ENCODE measurements around the gene SLC16A9. TPM values are rescaled to one million over a fixed set of nuclear protein-coding genes. Genes with fewer than 3 reads are reported as not detected.
"Not testable (repeated sequence)": the region's sequence is repeated elsewhere in the genome, so short reads cannot be mapped to it uniquely, and the experiment has no call there.

SLC16A9 gene, protein sequence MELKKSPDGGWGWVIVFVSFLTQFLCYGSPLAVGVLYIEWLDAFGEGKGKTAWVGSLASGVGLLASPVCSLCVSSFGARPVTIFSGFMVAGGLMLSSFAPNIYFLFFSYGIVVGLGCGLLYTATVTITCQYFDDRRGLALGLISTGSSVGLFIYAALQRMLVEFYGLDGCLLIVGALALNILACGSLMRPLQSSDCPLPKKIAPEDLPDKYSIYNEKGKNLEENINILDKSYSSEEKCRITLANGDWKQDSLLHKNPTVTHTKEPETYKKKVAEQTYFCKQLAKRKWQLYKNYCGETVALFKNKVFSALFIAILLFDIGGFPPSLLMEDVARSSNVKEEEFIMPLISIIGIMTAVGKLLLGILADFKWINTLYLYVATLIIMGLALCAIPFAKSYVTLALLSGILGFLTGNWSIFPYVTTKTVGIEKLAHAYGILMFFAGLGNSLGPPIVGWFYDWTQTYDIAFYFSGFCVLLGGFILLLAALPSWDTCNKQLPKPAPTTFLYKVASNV
- total RNA-seq: 1.5 and 4.6 TPM in 2 replicates

DNA sequence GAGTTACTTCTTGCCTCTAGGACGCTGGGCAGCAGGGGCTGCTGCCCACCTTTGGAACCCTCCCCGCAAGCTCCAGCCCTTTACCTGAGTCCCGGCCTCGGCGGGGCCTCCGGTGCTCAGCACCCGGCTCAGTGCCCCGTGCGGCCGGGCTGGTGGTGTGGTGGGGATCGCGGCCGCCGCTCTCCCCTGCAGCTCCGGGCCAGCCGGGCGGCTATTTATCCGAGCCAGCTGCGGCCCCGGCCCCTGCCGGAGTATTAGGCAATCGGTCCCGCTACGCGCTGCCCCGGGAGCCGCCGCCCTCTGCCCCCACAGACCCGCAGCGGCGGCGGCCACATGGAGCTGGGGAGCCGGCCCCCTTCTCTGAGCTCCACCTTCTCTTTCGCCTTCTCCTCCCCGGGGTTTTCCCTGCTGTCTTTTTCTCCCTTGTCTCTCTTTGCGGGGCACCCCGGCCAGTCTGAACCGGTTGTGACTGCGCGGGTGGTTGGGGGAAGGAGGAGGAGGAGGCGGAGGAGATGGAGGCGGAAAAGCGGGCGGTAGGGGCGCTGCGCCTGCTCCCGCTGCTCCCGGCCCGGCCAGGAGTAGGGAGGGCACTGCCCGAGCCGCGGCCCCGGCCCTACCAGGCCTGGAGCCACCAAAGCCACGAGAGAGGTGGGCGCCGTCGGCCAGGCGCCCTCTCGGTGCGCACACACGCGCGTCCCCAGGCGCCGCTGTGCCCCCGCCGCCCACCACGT, at the start of gene SLC16A9:
Gene SLC16A9 (minus strand): TSS at position 456 of the 731 bp plus-strand sequence. CDS start 25,559 bp downstream, outside the sequence.
- DNase-seq (ENCODE audit: extremely low read depth, low read depth, low spot score): no peak

DNA sequence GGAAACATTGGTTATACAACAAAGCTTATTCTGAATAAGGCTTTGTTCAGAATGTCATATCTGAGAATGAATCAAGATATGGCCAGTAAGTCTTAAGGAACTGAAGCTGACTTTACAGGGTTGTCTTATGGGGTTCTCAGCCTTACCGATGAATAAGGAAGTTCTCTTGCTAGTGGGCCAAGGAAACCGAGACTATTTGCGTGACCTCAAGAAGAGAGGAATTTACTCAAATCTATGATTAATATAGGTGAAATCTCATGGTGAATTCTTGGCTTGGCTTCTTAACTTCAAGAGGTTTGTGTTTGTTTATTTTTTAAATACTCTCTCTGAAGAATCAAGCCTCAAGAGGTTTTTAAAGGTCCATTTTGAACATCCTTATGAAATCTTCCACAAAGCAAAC, 48.3 kb upstream of the SLC16A9 start:
- no peak for DNase-seq (ENCODE audit: extremely low read depth, low read depth, low spot score)

DNA sequence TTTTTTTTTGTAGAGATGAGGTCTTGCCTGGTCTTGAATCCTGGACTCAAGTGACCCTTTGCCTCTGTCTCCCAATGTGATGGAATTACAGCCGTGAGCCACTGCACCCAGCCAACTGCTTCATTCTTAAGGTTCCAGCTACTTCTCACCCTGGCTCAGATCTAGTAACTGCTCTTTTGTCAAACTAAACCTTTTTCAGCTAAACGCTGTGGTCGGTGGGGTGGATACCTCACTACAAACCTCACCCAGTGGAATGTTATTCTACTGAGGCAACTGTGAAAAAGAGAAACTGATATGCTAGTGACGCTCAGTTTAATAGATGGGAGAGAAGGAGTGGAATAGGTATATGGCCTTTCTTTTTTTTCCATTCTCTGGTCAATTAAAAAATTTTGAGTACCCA, 45.3 kb upstream of the SLC16A9 start:
- no peak for DNase-seq (ENCODE audit: extremely low read depth, low read depth, low spot score)

DNA sequence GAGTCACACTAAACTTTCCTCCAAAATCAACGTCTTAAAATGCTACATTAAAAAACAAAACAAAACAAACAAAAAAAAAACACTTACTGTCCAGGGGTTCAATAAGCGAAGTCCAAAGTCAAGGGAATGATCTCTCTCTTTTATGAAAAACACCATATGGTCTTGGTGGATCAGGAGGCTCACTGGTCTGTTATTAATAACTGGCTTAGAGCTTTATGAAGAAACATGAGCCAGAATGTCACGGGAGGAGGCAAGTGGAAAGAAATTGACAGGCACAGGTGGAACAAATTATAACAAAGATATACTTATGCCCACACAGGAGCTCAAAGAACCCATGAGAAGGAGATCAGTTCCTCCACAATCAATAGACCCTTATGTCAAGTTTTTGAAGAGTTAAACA, 43.6 kb upstream of the SLC16A9 start, which contains the start of gene MRLN:
Gene MRLN (minus strand): TSS at position 189 of the 400 bp plus-strand sequence.
- no peak for DNase-seq (ENCODE audit: extremely low read depth, low read depth, low spot score)

DNA sequence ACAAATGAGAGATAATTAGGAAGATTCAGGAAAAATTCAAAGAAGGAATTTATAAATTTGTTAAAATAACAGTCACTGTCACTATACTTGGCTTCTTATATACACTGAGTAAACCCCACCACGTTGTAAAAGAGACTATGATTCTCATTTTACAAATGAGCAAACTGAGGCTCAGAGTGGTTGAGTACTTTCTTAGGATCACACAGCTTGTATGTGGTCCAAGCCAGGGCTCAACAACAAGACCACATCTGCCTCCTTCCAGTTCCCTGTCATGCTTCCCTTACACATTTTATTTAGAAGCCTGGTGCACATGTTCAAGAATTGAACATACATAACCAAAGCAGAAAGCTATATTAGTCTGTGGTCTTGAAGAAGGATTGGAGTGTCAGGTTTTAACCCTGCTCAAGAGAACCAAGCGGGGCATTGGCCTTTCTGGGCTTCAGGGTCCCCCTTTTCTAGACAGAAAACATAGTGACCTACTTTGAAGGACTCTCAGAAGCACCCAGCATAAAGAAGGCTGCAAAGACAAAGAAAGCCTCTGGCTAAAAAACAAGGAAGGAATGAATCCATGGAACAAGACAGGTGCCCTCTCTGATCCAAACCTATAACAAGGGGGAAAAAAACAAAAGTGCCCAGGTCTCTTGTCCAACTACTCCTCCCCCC, 42.8 kb upstream of the SLC16A9 start:
- no peak for DNase-seq (ENCODE audit: extremely low read depth, low read depth, low spot score)

DNA sequence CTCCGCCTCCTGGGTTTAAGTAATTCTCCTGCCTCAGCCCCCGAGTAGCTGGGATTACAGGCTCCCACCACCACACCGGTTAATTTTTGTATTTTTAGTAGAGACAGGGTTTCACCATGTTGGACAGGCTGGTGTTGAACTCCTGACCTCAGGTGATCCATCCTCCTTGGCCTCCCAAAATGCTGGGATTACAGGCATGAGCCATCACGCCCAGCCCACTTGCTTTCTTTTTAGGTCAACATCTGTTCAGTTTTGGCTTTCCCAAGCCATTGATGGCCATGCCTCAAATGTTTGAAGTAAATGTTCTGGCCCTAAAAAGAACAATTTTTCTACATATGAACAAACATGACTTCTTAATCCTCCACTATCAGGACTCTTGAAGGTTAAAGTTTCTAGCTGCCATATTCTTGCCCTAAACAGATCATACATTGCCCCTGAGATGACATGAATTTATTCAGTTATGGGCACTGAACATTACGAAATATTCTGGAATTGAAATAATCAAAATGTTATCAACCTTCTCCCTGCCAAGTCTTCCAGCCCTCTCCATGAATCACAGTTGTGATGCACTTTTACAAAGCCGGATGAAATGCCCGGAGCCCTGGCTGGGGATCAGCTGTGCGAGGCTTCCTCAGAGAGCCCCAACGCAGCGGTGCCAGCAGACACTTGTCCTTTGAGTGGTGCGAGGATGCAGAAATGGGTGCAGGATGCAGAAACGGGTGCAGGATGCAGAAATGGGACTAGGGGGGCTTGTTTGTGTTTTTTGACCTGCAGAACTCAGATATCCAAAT, 40.7 kb upstream of the SLC16A9 start:
- no peak for DNase-seq (ENCODE audit: extremely low read depth, low read depth, low spot score)

DNA sequence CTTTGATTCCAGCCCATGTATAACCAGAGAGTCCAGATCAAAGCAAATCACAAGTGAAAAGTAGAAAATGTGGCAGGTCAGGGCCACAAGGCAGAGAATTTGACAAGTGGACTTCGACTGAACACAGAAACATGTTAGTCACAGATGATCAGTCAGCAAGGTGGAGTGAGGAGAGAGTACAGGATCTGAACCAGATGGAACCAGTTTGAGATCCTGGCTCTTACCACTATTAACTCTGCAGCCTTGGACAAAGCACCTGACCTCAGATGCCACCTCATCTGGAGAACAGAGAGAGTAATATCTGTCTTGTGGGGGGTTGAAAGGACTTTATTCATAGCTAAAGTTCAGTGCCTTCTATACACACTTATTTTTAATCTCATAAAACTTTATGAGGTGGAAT, 39.2 kb upstream of the SLC16A9 start:
- no peak for DNase-seq (ENCODE audit: extremely low read depth, low read depth, low spot score)

DNA sequence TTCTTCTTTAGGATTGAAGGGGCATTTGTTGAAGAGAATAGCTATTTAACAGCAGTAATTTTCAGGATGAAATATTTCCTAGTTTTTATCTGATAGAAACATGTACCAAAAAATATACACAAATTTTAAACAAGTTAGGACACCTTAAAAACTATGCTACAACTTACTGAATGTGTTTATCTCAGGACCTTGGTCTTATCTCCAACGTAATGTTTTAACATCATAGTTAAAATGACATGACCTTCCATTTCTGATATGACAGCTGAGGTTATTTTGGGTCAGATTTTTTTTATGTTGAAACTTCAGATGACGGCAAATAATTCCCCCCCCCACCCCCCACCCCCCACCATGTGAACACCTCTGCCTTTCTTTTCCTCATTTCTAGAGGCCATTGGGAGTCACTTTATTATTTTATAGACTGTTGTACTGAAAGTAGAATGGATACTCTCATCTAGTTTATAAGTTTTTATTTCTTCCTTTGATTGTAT, 35.6 kb upstream of the SLC16A9 start:
- DNase-seq (ENCODE audit: extremely low read depth, low read depth, low spot score): no peak

DNA sequence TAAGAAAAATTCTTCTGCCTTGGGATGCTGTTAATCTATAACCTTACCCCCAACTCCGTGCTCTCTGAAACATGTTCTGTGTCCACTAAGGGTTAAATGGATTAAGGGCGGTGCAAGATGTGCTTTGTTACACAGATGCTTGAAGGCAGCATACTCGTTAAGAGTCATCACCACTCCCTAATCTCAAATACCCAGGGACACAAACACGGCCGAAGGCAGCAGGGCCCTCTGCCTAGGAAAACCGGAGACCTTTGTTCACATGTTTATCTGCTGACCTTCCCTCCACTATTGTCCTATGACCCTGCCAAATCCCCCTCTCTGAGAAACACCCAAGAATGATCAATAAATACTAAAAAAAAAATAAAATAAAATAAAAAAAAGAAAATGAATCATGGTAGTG, 35.1 kb upstream of the SLC16A9 start:
- not testable (repeated sequence) for DNase-seq (ENCODE audit: extremely low read depth, low read depth, low spot score)

DNA sequence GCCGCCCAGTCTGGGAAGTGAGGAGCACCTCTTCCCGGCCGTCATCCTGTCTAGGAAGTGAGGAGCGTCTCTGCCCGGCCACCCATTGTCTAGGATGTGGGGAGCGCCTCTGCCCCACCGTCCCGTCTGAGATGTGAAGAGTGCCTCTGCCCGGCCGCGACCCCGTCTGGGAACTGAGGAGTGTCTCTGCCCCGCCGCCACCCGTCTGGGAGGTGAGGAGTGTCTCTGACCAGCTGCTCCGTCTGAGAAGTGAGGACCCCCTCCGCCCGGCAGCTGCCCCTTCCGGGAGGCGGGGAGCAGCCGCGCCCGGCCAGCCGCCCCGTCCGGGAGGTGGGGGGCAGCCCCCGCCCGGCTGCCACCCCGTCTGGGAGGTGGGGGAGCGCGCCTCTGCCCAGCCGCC, 34.5 kb upstream of the SLC16A9 start:
- not testable (repeated sequence) for DNase-seq (ENCODE audit: extremely low read depth, low read depth, low spot score)

DNA sequence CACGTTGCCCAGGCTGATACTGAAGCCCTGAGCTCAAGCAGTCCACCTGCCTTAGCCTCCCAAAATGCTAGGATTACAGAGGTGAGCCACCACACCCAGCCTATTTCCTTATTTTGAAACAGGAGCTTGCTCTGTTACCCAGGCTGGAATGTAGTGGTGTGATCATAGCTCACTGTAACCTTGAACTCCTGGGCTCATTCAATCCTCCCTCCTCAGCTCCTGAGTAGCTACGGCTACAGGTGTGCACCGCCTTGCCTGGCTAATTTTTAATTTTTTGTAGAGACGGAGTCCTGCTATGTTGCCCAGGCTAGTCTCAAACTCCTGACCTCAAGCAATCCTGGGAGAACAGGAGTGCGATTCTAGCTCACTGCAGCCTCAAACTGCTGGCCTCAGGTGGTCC, 31.9 kb upstream of the SLC16A9 start:
- no peak for DNase-seq (ENCODE audit: extremely low read depth, low read depth, low spot score)

DNA sequence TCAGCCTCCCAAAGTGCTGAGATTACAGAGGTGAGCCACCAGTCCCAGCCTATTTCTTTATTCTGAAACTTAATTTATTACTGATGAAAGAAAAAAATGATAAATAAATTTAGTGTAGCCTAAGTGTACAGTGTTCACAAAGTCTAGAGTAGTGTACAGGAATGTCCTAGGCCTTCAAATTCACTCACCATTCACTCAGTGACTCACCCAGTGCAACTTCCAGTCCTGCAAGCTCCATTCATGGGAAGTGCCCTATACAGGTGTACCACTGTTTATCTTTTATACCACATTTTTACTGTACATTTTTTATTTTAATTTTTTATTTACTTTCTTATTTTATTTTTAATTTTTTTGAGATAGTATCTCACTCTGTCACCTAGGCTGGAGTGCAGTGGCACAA, 31.4 kb upstream of the SLC16A9 start:
- no peak for DNase-seq (ENCODE audit: extremely low read depth, low read depth, low spot score)

DNA sequence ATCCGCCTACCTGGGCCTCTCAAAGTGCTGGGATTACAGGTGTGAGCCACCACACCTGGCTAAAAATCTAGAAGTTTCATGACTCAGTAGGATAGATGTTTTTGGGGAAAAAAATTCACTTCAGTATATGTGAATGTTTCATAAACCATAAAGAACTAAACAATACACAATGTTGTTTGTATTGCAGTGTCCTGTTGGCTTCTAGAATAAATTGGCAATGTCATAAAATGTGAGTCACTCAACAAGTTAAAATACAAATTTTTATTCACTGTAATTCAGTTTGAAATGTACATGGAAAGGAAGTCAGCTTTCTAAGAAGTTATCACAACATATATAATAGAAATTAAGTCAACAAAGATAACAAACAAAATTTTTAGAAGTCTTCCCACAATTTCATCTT, 27.1 kb upstream of the SLC16A9 start:
- DNase-seq (ENCODE audit: extremely low read depth, low read depth, low spot score): no peak

DNA sequence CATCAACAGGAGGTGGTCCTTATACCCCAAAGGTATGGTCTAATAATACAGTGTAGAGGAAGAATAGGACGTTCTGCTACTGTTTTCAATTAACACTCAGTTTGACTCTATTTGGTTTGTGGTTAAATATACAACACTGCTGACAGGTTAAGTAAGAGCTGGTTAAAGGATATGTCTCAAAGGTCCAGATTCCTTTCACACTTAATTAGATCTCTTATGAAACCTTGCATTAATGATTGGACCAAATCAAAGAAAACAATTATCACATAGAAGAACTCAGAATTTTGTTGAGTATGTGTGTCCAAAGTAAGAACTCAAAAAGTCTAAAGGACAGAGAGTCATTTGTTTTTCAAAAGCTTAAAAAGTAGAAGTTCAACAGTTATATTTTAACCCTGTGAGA, 25.6 kb upstream of the SLC16A9 start:
- DNase-seq (ENCODE audit: extremely low read depth, low read depth, low spot score): no peak

DNA sequence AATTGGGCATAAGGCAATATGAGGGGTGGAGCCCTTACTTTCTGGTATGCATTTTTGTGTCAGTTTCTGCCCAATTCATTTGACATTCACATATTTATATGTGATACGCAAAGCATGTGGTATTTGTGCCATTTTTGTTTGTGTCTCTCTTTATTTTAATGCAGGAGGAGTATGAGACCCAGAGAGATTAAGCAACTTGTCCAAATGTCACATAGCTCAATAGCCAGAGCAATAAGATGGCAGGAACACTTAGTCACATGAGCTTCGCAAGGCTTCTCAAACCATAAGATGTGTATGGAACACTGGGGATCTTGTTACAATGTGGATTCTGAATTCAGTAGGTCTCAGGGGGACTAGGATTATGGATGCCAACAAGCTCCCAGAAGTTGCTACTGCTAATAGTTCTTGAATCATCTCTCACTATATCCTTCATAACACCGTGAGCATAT, 24.4 kb upstream of the SLC16A9 start:
- no peak for DNase-seq (ENCODE audit: extremely low read depth, low read depth, low spot score)

DNA sequence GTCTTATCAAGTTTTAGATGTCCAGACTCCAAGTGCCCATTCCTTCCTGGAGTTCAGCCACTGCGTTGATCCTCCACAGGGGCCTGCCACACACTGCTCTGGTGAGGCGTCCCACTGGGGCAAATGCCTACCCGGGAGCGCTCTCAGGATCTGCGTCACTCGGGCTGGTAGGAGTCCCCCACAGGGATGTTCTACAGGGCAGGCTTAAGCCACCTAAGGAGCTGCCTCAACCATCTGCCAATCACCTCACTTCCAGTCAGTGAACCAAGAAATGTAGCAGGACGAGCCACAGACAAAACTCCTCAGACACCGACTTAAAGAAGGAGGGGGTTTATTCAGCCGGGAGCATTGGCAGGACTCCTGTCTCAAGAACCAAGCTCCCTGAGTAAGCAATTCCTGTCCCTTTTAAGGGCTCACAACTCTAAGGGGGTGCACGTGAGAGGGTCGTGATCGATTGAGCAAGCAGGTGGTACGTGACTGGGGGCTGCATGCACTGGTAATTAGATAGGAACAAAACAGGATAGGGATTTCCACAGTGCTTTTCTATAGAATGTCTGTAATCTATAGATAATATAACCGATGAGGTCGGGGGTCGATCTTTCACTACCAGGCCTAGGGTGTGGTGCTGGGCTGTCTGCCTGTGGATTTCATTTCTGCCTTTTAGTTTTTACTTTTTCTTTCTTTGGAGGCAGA, 23.8 kb upstream of the SLC16A9 start:
- not testable (repeated sequence) for DNase-seq (ENCODE audit: extremely low read depth, low read depth, low spot score)

DNA sequence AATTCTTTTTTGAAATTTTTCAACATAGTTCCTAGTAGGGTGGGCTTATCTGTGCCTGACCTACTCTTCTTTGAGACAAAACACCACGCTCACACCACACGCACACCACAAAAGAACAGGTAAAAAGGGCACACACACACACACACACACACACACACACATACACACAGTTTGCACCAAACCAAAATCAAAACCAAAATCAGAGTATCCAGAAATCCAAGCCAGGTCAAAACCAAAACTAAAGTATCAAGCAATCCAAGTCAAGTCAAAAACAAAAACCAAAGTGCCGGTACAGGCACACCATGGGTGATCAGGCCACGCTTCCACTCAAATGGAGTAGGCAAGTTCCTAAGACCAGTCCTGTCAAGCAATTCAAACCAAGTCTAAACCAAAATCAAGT, 23.2 kb upstream of the SLC16A9 start:
- not testable (repeated sequence) for DNase-seq (ENCODE audit: extremely low read depth, low read depth, low spot score)

DNA sequence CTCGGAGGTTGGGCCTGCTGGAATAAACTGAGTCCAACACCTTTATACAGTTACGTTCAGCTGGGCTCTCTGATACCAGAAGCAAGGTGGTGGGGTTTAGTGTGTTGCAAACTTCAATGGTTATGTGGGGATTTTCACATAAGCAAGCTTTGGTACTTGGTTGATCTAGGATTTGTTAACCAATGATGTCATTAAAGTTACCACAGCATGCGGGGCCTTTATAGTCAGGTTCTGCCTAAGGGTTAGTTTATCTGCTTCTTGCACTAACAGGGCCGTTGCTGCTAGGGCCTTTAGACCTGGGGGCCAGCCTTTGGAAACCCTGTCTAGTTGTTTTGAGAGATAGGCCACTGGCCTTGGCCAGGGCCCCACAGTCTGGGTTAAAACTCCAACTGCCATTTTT, 19.5 kb upstream of the SLC16A9 start:
- not testable (repeated sequence) for DNase-seq (ENCODE audit: extremely low read depth, low read depth, low spot score)

DNA sequence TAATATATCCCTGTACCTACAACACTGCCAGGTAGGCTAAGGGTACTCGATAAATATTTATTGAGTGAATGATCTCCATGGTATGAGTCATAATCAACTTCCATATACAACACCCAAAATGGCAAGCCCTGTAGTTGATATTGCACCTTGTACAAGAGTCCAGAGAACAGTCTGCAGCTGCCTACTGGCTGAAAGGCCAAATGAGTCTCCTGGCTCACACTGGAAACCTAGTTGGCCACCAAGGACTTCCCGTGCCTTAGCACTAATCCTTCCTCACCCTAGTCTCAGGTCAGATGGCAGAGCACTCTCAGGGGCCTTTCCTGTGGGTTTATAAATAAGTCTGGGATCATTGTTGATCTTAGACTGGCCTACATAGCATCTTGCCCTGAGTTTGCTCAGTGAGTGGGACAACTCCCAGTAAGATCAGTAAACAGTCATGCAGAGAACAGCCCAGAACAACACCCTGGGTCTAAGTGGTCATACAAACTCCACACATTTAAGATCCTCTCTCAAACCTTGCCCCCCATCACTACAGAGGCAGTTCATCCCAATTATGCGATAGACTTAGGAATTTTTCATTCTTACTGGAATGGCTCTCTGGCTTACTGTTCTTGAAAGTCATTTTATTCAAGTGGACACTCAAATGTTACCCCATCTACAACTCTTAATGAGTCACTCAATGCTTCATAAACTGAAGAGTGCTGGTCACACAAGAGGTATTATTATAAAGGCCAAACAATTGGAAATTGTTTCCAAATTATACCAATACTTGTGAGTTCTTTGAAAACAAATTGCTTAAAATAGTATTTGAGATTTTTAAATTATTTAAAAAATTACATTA, 14.7 kb upstream of the SLC16A9 start:
- no peak for DNase-seq (ENCODE audit: extremely low read depth, low read depth, low spot score)
